Measurements from ENCODE around the gene PIEZO2.

- TF ChIP-seq CTCF (IDR thresholded peaks at IDR 0.05; ENCODE audit: low read length) = no peak
- TF ChIP-seq EZH2 (IDR thresholded peaks at IDR 0.05; ENCODE audit: borderline replicate concordance, low read length) = no peak
These were observed 253.4 kb downstream of the PIEZO2 start for GRCh38 chr18:10895976-10896375.

Data from OCI-LY1 (cell line).